OCI-LY7 (cell line): ENCODE data around the gene RNF125. TPM values are rescaled to one million over a fixed set of nuclear protein-coding genes. Genes with fewer than 3 reads are reported as not detected.

Experiments used
- Bru-seq: library from RNA; stranded (reverse); fragments of 400-500 nt; gene quantifications from one replicate; lab custom pipeline; 2021; lab: Mats Ljungman, UMichigan
- BruChase-seq, 2 experiments: library from RNA; stranded (reverse); fragments of 400-500 nt; gene quantifications; one replicate each; lab custom pipeline; 2021; lab: Mats Ljungman, UMichigan
- BruUV-seq: library from RNA; stranded (reverse); fragments of 400-500 nt; replicated peaks from 2 replicates; lab custom pipeline; 2021; lab: Mats Ljungman, UMichigan
- CTCF ChIA-PET: fragments of 300-600 bp; sonication (Branson Sonifier 250); formaldehyde crosslinking; loops from one replicate; lab custom pipeline; 2022; ENCODE audit warnings: antibody characterized with exemption; ENCODE audit not compliant: unreplicated experiment; lab: Charles Lee
- POLR2A ChIA-PET: fragments of 300-600 bp; sonication (Branson Sonifier 250); formaldehyde crosslinking; loops from one replicate; lab custom pipeline; 2022; ENCODE audit warnings: antibody characterized with exemption; lab: Charles Lee
- DNase-seq: peaks from one replicate; pipeline ENCODE4 v3.0.0-alpha.2; 2015; ENCODE audit warnings: low spot score
- H2AFZ ChIP-seq: fragments of 200-600 bp; sonication (generic), shearing (Covaris generic); 2 replicates; pipeline ENCODE4 v1.6.1; 2014; ENCODE audit warnings: mild to moderate bottlenecking, antibody characterized with exemption, low read length, moderate library complexity
- H3K27ac ChIP-seq: fragments of 200-600 bp; sonication (generic); 2 replicates; pipeline ENCODE4 v1.5.1; 2014; ENCODE audit warnings: mixed run types, low read depth, mild to moderate bottlenecking, moderate library complexity, low read length, inconsistent platforms; ENCODE audit not compliant: poor library complexity, severe bottlenecking
- H3K36me3 ChIP-seq: fragments of 200-600 bp; sonication (generic); 2 replicates; pipeline ENCODE4 v1.6.1; 2014; ENCODE audit warnings: mild to moderate bottlenecking, antibody characterized with exemption, low read length, moderate library complexity, mixed read lengths; ENCODE audit not compliant: insufficient read depth
- H3K4me1 ChIP-seq: fragments of 200-600 bp; sonication (generic); 2 replicates; pipeline ENCODE4 v1.5.1; 2014; ENCODE audit warnings: mild to moderate bottlenecking, low read length; ENCODE audit not compliant: insufficient read depth, poor library complexity, severe bottlenecking
- H3K4me2 ChIP-seq: fragments of 200-600 bp; sonication (generic); 2 replicates; pipeline ENCODE4 v1.6.1; 2014; ENCODE audit warnings: mild to moderate bottlenecking, low read length
- H3K4me3 ChIP-seq: fragments of 200-600 bp; sonication (generic); 2 replicates; pipeline ENCODE4 v1.5.1; 2014; ENCODE audit warnings: mild to moderate bottlenecking, low read depth, low read length; ENCODE audit not compliant: poor library complexity, severe bottlenecking
- H3K79me2 ChIP-seq: fragments of 200-600 bp; sonication (generic); 2 replicates; pipeline ENCODE4 v1.6.1; 2016; ENCODE audit warnings: low read depth, mild to moderate bottlenecking, low read length, moderate library complexity, mixed read lengths; ENCODE audit not compliant: insufficient read depth
- H3K9me2 ChIP-seq: fragments of 200-600 bp; sonication (generic); 2 replicates; pipeline ENCODE4 v1.6.1; 2016; ENCODE audit warnings: mild to moderate bottlenecking, low read length, mixed read lengths; ENCODE audit not compliant: insufficient read depth
- H3K9me3 ChIP-seq: fragments of 200-600 bp; sonication (generic); 2 replicates; pipeline ENCODE4 v1.6.1; 2014; ENCODE audit warnings: mild to moderate bottlenecking, mixed run types, low read length, mixed read lengths
- H4K20me1 ChIP-seq: fragments of 200-600 bp; sonication (generic); 2 replicates; pipeline ENCODE4 v1.6.1; 2014; ENCODE audit warnings: mild to moderate bottlenecking, antibody characterized with exemption, low read length, moderate library complexity, mixed read lengths; ENCODE audit not compliant: insufficient read depth
- EZH2phosphoT487 ChIP-seq: fragments of 200-600 bp; sonication (generic); IDR thresholded peaks from 2 replicates; pipeline ENCODE4 v1.6.1; 2018; ENCODE audit warnings: low read depth, borderline replicate concordance, mild to moderate bottlenecking, mixed run types, antibody characterized with exemption, low read length, moderate library complexity, mixed read lengths
- intact Hi-C: fragments of 100-400 bp; cut with micrococcal nuclease; formaldehyde crosslinking; loops from one replicate; pipeline ENCODE4 v1.10.0; 2022; ENCODE audit not compliant: unreplicated experiment
- long read RNA-seq: library from polyadenylated mRNA; stranded (forward); transcript quantifications from one replicate; pipeline ENCODE4 v2.0.0, GENCODE V29; 2022
- total RNA-seq, 2 experiments: library from RNA; depleted of rRNA in 1 of 2; stranded (reverse); fragments of >200 nt in 1 of 2; shearing (Covaris generic) in 1 of 2; gene quantifications; 2 replicates each; pipeline ENCODE4 v1.2.3, GENCODE V29; 2014 to 2022
- TF ChIP-seq, protein P1 (sequence below): fragments of 200-600 bp; sonication (generic); conservative IDR thresholded peaks from 2 replicates; pipeline ENCODE4 v1.5.1; 2014; ENCODE audit warnings: mild to moderate bottlenecking, antibody characterized with exemption, low read length, moderate library complexity, mixed read lengths

The RNF125 gene
- total RNA-seq (2014; rRNA removed; shearing (Covaris generic)) = 1.2 TPM in 2 replicates
- 2.2 and 3.2 TPM in 2 replicates for total RNA-seq (2022)
- percentile 51 among the genes with signal in this experiment for Bru-seq, nascent RNA
- percentile 52 among the genes with signal in this experiment for BruChase-seq, experiment 1, labeled RNA remaining after a 6-hour chase
- percentile 82 among the genes with signal in this experiment for BruChase-seq, experiment 2, labeled RNA remaining after a 2-hour chase
- long read RNA-seq, full-length matches to known transcripts = 2 of 3 reads
- long read RNA-seq, partial matches to known transcripts = 1 of 3 reads
- long read RNA-seq, other reads (novel, unspliced or antisense) = 0 of 3 reads

DNA sequence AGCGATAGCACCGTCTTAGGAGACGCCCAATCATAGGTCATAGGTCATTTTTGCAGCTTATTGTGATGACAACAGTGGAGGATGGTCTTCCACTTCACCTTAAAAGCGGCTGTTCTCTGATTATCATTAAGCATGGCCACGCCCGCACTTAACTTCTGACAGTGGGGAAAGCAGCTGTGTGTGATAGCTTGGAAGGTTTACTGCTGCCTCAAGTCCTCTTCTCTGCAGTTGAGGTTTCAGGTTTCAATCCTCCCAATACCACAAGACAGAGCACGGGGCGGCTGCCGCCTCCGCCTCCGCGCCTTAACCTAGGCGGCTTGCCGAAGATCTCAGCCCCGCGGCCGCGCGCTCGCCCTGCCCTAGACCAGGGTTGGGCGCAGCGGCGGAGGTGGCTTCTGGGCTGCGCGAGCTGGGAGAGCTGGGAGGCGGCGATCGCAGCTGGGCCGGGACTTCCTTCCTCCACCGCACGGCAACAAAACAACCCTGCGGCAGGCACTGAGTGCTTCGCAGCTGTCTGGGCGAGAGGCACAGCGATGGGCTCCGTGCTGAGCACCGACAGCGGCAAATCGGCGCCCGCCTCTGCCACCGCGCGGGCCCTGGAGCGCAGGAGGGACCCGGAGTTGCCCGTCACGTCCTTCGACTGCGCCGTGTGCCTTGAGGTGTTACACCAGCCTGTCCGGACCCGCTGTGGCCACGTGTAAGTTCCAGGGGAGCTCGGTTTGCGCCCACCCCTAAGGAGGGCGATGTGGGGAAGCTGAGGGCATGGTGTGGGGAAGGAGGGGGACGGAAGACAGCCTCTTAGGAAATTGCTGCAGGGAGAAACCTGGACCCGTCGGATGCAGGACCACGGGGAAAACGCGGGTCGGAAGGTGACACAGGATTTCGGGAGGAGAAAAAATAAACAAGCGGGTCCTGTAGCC is at the start of gene RNF125:
TSS of gene RNF125 (plus strand) at position 495 of the 920 bp plus-strand sequence. CDS start at position 534, 39 bp downstream.
- no peaks in the 10 kb centered on the region for H3K9me3 ChIP-seq
- peak within 1 kb of the TSS; percentile 75 for H3K4me2 ChIP-seq
- H2AFZ ChIP-seq = peak within 1 kb of the TSS; percentile 93
- TF ChIP-seq, protein P1, sequence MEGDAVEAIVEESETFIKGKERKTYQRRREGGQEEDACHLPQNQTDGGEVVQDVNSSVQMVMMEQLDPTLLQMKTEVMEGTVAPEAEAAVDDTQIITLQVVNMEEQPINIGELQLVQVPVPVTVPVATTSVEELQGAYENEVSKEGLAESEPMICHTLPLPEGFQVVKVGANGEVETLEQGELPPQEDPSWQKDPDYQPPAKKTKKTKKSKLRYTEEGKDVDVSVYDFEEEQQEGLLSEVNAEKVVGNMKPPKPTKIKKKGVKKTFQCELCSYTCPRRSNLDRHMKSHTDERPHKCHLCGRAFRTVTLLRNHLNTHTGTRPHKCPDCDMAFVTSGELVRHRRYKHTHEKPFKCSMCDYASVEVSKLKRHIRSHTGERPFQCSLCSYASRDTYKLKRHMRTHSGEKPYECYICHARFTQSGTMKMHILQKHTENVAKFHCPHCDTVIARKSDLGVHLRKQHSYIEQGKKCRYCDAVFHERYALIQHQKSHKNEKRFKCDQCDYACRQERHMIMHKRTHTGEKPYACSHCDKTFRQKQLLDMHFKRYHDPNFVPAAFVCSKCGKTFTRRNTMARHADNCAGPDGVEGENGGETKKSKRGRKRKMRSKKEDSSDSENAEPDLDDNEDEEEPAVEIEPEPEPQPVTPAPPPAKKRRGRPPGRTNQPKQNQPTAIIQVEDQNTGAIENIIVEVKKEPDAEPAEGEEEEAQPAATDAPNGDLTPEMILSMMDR = 0 out of 2 replicates have a peak, but pooled peaks have one; percentile 13
- no peak for TF ChIP-seq EZH2phosphoT487
- H3K9me2 ChIP-seq = no peaks in the 10 kb centered on the region
- peaks cover 5% of the 10 kb centered on the region for H3K4me1 ChIP-seq
- no peaks in the 10 kb centered on the region for H4K20me1 ChIP-seq
- no peaks in the 10 kb centered on the region for H3K79me2 ChIP-seq
- peak within 1 kb of the TSS; percentile 81 for H3K27ac ChIP-seq
- no TSS peak for BruUV-seq
- CTCF ChIA-PET = no interaction called here
- intact Hi-C loops = loop anchor here (1.0 kb wide), 2 partner anchors 74 to 75 kb away; partner anchors contain the start of gene TRAPPC8
- DNase-seq = peak; percentile 82
- no peaks in the 10 kb centered on the region for H3K36me3 ChIP-seq
- H3K4me3 ChIP-seq = peak within 1 kb of the TSS; percentile 76
- POLR2A ChIA-PET = interaction anchor here (0.6 to 1.3 kb wide), 11 partner anchors 20 to 325 kb away, joined by 3 to 5 read pairs (median 3); partner anchors contain the start of gene RNF138

DNA sequence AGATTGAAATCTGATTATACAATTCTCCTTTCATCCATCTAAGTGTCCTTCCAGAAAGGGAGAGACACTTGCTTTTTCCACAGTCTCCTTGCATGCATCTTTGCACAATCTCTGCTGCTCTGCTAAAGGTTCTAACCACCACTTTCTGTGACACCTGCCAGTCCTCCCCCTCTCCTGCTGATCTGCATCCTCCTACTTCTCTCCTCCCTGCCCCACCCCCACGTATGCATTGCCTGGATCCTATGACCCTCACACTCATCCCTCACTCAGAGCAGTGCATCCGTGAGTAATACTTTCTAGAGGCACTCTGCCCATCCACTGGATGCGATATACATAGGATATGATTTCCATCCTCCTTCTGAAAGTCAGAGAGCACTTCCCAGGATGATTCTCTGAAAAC is 48.0 kb upstream of the RNF125 start:
- TF ChIP-seq, protein P1 = no peak
- no peak overlapping the region for H3K4me3 ChIP-seq
- CTCF ChIA-PET = no interaction called here
- intact Hi-C loops = loop anchor here (10.0 kb wide), 1 partner anchor 416 kb away; no protein-coding TSS in a partner anchor
- no peak overlapping the region for H2AFZ ChIP-seq
- no peaks in the 10 kb centered on the region for H3K4me1 ChIP-seq
- H3K9me3 ChIP-seq = no peaks in the 10 kb centered on the region
- DNase-seq = no peak
- no peak overlapping the region for H3K27ac ChIP-seq
- H4K20me1 ChIP-seq = no peaks in the 10 kb centered on the region
- no peaks in the 10 kb centered on the region for H3K36me3 ChIP-seq
- POLR2A ChIA-PET = no interaction called here
- H3K9me2 ChIP-seq = no peaks in the 10 kb centered on the region
- no TSS peak for BruUV-seq
- no peak overlapping the region for H3K4me2 ChIP-seq
- no peaks in the 10 kb centered on the region for H3K79me2 ChIP-seq
